Right atrium auricular region (tissue), 2 donors: ENCODE results near the gene SLC2A4. TPM values are rescaled to one million over a fixed set of nuclear protein-coding genes. Genes with fewer than 3 reads are reported as not detected.

Source experiments
- DNase-seq: peaks from one replicate; pipeline ENCODE4 v3.0.0-alpha.2; 2019; ENCODE audit warnings: low spot score
- H3K27ac ChIP-seq, 2 donors: fragments of 200-600 bp; sonication (generic); 1 replicate in 1 of 2; 2 replicates in 1 of 2; pipeline ENCODE4 v1.5.1; 2016 to 2019
- H3K27me3 ChIP-seq, 2 donors: fragments of 200-600 bp; sonication (generic); one replicate each; pipeline versions ENCODE4 v1.5.1 to v1.6.0; 2017 to 2019
- H3K36me3 ChIP-seq: fragments of 200-600 bp; sonication (generic); one replicate; pipeline ENCODE4 v1.5.1; 2016
- H3K4me1 ChIP-seq, 2 donors: fragments of 200-600 bp; sonication (generic); one replicate each; pipeline versions ENCODE4 v1.5.1 to v1.6.0; 2017 to 2019
- H3K4me3 ChIP-seq, 2 donors: fragments of 200-600 bp; sonication (generic); 1 replicate in 1 of 2; 2 replicates in 1 of 2; pipeline ENCODE4 v1.5.1; 2017 to 2019; ENCODE audit warnings: mild to moderate bottlenecking in 1 of 2, moderate library complexity in 1 of 2
- H3K9me3 ChIP-seq, 2 donors: fragments of 200-600 bp; sonication (generic); one replicate each; pipeline ENCODE4 v1.5.1; 2019
- total RNA-seq, 2 donors: library from RNA; depleted of rRNA; stranded (reverse); fragments of >200 nt; gene quantifications; one replicate each; pipeline ENCODE4 v1.1.0, GENCODE V29; 2016
- TF ChIP-seq, protein P1 (sequence below), 2 donors: fragments of 200-600 bp; sonication (generic); IDR thresholded peaks; one replicate each; pipeline ENCODE4 v1.5.1; 2019; ENCODE audit warnings: antibody characterized with exemption in 2 of 2

The SLC2A4 gene
- total RNA-seq, 2 donors from 2014 or later, result 70.3 to 151 TPM

DNA sequence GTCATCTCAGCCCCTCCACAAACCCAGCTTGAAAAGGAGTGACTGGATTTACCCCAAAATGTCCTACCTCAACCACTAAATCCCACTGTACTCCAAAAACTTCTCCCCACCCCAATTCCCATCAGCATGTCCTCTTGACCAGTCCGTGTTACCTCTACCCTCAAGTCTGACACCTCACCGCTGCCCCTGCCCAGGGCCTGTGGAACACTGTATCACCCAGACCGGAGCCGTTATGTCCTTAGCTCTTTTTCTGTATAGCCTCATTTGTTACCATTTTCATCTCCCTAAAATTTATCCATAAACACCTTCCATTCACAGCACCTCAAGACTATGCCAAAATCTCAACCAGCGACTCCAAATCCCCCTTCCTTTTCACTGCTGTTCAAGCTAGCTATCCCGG is 44.7 kb upstream of the SLC2A4 start:
- TF ChIP-seq, protein P1, sequence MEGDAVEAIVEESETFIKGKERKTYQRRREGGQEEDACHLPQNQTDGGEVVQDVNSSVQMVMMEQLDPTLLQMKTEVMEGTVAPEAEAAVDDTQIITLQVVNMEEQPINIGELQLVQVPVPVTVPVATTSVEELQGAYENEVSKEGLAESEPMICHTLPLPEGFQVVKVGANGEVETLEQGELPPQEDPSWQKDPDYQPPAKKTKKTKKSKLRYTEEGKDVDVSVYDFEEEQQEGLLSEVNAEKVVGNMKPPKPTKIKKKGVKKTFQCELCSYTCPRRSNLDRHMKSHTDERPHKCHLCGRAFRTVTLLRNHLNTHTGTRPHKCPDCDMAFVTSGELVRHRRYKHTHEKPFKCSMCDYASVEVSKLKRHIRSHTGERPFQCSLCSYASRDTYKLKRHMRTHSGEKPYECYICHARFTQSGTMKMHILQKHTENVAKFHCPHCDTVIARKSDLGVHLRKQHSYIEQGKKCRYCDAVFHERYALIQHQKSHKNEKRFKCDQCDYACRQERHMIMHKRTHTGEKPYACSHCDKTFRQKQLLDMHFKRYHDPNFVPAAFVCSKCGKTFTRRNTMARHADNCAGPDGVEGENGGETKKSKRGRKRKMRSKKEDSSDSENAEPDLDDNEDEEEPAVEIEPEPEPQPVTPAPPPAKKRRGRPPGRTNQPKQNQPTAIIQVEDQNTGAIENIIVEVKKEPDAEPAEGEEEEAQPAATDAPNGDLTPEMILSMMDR (IDR thresholded peaks at IDR 0.05), result no peak
- Histone ChIP-seq H3K4me3 (no peak overlapping the region), H3K9me3 (no peaks in the 10 kb centered on the region), H3K36me3 (peaks cover 26% of the 10 kb centered on the region), H3K27me3 (no peaks in the 10 kb centered on the region), H3K4me1 (peaks cover 0 to 63% of the 10 kb centered on the region in 2 donors), H3K27ac (peak overlapping the region in 1 of 2 donors; percentile 93)
- DNase-seq, result no peak

DNA sequence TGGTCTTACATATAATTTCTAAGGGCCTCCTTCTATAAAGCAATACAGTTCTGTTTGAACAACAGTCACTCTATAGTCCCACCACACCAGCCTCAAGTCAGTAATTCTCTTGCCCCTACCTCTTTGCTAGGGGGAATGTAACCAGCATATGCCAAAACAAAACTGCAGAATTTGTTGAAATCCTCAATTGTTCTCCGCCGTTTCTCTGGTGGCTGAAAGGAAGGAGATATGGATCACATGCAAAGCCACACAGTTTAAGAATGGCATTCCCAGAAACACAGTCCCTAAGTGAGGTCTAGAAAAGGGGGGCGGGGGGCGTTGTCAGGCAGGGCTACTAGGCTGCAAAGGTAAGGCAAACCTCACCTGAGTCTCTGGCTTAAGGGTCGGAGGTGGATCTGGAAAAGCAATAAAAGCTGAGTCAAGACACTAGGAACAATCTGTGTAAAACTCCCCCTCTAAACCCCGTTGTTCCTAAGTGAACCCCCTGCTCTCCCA is 44.2 kb upstream of the SLC2A4 start:
- peaks cover 0 to 58% of the 10 kb centered on the region in 2 donors for H3K4me1 ChIP-seq
- H3K9me3 ChIP-seq, result no peaks in the 10 kb centered on the region
- H3K36me3 ChIP-seq, result peaks cover 26% of the 10 kb centered on the region
- TF ChIP-seq, protein P1 (IDR thresholded peaks at IDR 0.05), result no peak
- peak overlapping the region; percentile 93 for H3K27ac ChIP-seq
- DNase-seq, result no peak
- no peaks in the 10 kb centered on the region for H3K27me3 ChIP-seq
- H3K4me3 ChIP-seq, result peak overlapping the region; percentile 93 to 96

DNA sequence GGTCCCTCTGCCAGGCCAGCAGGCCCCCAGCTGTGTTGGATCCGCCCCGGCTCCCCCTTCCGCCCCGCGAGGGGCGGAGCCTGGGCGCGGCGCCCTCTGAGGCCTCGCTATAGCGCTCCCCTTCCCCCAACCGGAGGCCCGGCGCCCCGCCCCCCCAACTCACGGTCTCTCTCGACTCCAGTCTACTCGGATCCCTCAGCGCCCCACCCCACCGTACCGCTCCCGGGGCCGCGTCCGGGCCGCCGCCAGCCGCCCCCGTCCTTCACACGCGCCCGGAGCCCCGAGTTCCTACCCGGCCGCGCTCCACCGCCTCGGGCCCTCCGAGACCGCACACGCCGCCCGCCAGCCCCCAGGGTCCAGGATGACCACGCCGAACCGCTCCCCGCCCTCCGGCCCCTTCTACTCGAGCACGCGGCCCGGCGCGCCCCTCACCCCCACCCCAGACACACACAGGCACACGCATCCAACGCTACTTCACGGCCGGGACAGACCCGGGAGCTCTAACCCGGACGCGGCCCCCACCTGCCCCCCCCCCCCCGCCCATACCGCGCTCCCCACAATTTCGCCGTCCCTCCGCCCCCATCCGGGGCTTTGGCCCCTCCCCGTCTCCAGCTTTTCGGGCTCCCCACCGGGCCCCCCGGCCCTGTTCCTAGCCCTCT is 43.6 kb upstream of the SLC2A4 start:
- H3K9me3 ChIP-seq, result no peaks in the 10 kb centered on the region
- no peaks in the 10 kb centered on the region for H3K27me3 ChIP-seq
- DNase-seq, result no peak
- H3K36me3 ChIP-seq, result peaks cover 26% of the 10 kb centered on the region
- TF ChIP-seq, protein P1 (IDR thresholded peaks at IDR 0.05), result no peak
- H3K4me1 ChIP-seq, result peaks cover 0 to 52% of the 10 kb centered on the region in 2 donors
- peak overlapping the region; percentile 93 to 96 for H3K4me3 ChIP-seq
- H3K27ac ChIP-seq, result peak overlapping the region; percentile 93

DNA sequence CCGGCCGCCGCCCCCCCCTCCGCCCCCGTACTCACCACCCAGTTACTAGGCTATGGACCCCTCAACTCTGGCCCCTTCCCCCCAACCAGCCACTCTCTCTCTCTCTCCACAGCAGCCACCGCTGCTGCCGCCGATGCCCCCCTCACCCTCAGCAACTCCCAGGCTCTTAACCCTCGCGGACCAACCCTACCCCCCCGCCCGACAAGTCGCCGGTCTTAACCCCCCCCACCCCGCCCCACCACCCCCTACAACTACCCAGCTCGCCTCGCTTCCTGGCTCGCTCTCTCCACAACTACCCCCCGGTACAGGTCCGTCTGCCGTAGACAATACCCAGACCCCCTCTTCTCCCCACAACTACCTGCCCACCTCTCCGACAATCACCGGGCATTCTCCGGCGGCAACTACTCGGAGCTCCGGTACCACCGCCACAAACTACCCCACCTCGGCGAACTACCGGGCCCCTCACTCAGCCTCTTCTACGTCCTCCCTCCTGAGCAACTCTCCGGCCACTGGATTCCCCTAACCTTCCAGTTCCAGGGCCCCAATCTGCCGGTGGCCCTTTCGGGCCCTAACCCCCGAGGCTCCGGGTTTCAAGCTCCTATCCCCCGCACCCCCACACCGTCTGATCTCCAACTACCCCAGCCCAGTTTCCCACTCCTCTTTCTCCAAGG is 43.0 kb upstream of the SLC2A4 start:
- no peaks in the 10 kb centered on the region for H3K9me3 ChIP-seq
- H3K4me1 ChIP-seq, result peaks cover 0 to 50% of the 10 kb centered on the region in 2 donors
- H3K27ac ChIP-seq, result peak overlapping the region; percentile 93
- H3K27me3 ChIP-seq, result no peaks in the 10 kb centered on the region
- H3K36me3 ChIP-seq, result peaks cover 26% of the 10 kb centered on the region
- TF ChIP-seq, protein P1 (IDR thresholded peaks at IDR 0.05), result no peak
- no peak for DNase-seq
- H3K4me3 ChIP-seq, result peak overlapping the region; percentile 93 to 96

DNA sequence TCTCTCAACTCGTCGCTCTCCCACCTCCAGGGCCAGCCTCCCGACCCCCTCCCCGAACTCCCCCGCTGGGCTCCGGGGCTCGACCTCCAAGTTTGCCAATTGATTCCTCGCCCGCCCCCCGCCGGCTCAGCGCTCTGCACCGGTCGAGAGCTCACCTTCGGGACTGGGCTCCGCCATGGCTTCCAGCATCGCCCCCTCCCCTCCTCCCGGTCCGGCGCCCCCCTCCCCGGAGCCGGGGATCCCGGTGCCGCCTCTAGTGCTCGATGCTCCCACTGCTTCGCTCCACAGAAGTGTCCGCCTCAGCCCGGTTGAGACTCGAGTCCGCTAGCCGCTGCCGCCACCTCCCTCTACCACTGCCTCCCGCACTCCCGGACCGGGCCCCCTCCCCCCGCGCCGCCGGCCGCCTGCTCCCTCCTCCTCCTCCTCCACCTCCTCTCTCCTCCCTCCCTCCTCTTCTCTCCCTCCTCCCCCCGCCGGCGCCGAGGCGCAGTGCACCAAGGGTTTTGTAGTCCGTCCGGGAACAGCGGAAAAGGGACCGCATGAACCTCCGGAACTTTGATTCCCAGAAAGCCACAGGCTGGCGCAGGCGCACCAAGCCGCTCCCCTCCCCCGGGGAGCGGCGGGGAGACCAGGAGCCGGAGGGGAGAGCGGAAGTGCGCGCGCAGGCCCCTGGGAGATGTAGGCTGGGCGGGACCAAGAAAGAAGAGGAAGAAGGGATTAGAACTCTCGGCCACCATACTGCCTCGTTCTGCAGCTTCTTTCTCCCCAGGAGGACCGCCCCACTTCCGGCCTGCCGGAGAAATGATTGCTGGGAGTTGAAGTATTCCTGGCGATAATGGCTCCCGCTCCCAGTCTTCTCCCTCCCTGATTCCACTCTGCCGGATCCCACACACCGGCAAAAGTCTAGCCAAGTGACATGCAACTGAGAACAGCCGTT is 42.2 kb upstream of the SLC2A4 start, which contains the start of gene PHF23:
Gene PHF23 (minus strand): TSS at position 367 of the 937 bp plus-strand sequence. CDS start 178 bp downstream, at position 189.
- H3K4me1 ChIP-seq, result peaks cover 0 to 51% of the 10 kb centered on the region in 2 donors
- no peaks in the 10 kb centered on the region for H3K27me3 ChIP-seq
- H3K36me3 ChIP-seq, result peaks cover 33% of the 10 kb centered on the region
- H3K4me3 ChIP-seq, result peak within 1 kb of the TSS; percentile 93 to 96
- TF ChIP-seq, protein P1 (IDR thresholded peaks at IDR 0.05), result no peak
- DNase-seq, result peak; percentile 99
- peak within 1 kb of the TSS; percentile 93 for H3K27ac ChIP-seq
- H3K9me3 ChIP-seq, result no peaks in the 10 kb centered on the region
